NOMO-1 treated with dmso at 0.1 percent for 144 hours (cell line): ENCODE measurements around the gene LRRFIP2.
"Not testable (repeated sequence)": the region's sequence is repeated elsewhere in the genome, so short reads cannot be mapped to it uniquely, and the experiment has no call there.

Experiments
- DNase-seq: peaks from one replicate; lab custom pipeline; 2025; ENCODE audit not compliant: unreplicated experiment; lab: John Stamatoyannopoulos, UW

LRRFIP2 gene, protein sequence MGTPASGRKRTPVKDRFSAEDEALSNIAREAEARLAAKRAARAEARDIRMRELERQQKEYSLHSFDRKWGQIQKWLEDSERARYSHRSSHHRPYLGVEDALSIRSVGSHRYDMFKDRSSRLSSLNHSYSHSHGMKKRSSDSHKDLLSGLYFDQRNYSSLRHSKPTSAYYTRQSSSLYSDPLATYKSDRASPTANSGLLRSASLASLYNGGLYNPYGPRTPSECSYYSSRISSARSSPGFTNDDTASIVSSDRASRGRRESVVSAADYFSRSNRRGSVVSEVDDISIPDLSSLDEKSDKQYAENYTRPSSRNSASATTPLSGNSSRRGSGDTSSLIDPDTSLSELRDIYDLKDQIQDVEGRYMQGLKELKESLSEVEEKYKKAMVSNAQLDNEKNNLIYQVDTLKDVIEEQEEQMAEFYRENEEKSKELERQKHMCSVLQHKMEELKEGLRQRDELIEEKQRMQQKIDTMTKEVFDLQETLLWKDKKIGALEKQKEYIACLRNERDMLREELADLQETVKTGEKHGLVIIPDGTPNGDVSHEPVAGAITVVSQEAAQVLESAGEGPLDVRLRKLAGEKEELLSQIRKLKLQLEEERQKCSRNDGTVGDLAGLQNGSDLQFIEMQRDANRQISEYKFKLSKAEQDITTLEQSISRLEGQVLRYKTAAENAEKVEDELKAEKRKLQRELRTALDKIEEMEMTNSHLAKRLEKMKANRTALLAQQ

DNA sequence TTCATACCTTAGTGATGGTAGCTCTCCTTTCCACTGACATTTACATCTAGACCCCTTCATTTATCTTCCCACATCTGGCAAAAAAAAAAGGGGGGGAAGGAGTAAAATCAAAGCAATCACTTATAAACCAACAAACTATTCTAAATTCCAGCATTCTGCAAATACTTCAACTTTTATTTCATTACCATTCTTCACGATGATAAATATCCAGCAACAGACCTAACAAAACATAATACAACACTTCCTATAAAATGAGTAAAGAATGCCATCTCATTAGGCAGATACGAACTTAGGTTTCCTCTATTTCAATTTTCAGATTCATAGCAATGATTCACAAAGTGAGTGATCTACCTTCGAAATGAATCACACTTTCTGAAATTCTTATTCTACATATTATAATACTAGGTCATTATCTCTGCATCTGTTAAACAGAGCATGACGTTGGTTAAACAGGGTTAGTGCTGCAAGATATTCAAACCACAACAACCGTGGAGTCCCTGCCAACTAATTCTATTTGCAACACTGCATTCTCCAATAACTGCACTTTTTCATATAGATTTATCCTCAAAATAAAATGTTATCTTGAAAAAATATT lies at the start of gene LRRFIP2:
Gene LRRFIP2 (minus strand): TSS at position 51 of the 595 bp plus-strand sequence. CDS start 25,599 bp downstream, outside the sequence.
- no peak for DNase-seq

DNA sequence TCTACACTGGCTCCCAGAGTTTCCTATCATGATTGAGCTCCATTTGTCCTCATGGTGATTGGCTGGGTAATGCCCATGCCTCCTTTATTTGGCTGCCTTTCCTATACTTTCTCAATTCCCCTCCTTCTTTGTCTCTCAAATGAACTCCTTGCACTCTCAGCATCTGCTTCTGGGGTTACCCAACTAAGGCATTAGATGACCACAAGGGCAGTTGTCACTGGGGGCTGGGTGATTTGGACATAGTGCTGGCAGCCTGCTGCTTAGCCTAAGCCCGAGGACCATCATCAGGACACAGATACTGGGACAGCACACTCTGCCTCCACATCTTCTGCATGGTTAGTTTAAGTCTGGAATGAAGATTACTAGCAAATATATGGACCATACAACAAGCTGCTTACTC lies 49.2 kb upstream of the LRRFIP2 start:
- no peak for DNase-seq

DNA sequence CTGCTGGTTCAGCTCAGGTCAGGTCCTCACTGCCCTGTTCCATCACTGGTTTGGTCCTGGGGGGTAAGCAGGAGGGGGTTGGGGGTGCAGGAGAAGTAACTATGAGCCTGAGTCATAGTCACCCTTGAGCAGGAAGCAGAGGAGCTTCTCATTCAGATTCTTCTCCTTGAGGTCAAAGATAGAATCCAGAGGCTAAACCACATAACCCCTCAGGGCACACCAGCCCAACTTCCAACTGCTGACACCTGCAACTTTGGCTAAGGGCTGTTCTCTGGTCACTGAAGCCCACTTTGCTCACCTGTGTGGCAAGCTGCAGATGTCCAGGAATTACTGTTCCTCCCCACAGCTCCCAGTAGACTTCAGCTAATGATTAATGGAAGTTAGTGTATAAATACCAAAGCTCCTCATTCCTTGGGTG lies 48.8 kb upstream of the LRRFIP2 start:
- DNase-seq = no peak

DNA sequence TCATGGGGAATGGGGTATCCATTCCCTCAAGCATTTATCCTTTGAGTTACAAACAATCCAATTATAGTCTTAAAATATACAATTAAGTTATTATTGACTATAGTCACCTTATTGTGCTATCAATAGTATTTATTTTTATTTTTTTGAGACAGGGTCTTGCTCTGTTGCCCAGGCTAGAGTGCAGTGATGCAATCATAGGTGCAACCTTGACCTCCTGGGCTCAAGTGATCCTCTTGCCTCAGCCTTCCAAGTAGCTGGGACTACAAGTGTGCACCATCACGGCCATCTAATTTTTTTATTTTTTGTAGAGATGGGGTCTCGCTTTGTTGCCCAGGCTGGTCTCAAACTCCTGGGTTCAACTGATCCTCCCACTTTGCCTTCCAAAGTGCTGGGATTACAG lies 48.2 kb upstream of the LRRFIP2 start:
- DNase-seq = not testable (repeated sequence)

DNA sequence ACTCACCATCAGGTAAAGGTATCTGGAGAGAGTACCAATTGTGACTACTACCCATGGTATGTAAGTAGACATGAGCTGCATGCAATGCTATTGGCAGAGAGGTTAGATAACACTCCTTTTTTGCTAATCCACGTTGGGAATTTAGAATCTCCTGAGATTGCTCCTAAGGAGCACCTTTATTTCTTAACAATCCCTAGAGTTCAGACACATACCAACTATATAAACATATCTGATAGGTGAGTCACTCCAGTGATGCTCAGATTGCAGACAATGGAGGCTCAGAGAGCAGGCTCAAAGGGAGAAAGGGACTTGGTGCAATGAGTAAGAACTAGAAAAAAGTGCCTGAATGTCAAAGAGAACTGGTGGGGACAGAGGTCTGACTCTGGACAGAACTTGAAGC lies 47.0 kb upstream of the LRRFIP2 start:
- no peak for DNase-seq

DNA sequence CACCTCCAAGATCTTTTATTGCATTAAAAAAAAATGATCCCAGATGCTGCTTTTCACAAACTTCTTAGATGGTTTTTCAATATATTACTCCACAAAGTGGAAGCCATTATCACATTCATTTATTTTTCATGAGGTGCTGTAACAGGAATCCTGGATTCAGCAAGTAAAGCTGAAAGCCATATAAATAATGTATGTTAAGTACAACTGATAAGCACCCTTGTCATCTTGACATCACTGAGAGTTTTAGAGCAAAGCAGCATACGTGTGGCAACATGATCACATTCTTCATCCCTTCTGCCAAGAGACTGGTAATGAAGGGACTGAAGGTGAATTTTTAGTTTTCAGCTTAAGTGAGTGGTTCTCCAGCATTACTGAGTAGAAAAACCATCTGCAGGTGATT lies 44.9 kb upstream of the LRRFIP2 start:
- DNase-seq = no peak

DNA sequence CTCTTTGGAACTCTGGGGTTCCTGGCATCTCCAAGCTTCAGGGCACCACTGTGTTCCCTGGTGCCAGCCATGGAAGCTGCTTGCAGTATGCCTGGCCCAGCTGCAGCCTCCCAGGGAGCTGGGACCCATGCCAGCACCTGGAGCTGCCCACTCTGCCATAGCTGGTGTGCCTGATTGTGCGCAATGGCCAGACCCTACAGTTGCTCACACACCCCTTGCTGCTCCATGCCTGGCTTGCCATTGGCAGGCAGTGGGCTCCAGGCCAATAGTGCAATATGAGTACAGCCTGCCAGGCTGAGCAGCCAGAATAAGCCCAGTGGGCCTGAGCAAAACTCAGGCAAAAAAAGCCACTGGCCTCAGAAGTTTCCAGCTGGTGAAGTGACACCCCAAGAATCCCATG lies 43.8 kb upstream of the LRRFIP2 start:
- DNase-seq = no peak

DNA sequence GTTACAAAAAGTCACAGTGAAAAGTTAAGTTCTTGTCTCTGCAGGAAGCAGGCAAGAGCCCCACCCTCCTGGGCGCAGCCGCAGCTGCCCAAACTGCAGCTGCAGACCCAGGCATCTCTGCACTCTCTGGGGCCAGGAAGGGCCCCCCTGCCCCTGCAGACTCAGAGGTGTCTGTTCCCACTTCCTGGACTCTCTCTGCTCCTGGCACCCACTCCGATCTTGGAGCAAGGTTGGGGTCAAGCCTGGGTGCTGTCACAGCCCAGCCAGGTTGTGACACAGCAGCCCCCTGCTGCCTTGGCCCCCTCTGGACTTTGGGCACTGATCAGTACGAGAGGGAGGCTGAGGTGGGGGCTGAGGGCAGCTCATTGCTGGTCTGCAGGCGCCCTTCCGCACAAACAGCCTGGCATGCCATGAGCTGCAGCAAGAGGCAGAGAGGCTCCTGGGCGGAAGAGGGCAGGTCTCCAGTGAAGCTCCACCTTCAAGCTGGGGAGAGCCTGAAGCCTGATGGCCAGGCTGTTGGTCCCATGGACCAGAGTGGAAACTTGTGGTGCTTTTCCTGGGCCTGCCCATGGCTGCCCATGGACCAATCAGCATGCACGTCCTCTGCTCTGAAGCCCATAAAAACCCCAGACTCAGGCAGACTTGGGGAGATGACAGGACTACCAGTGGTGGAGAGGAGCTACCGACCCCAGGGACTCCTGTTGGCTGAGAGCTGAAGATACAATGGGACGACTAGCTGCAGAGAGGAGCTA lies 42.9 kb upstream of the LRRFIP2 start:
- DNase-seq = no peak

DNA sequence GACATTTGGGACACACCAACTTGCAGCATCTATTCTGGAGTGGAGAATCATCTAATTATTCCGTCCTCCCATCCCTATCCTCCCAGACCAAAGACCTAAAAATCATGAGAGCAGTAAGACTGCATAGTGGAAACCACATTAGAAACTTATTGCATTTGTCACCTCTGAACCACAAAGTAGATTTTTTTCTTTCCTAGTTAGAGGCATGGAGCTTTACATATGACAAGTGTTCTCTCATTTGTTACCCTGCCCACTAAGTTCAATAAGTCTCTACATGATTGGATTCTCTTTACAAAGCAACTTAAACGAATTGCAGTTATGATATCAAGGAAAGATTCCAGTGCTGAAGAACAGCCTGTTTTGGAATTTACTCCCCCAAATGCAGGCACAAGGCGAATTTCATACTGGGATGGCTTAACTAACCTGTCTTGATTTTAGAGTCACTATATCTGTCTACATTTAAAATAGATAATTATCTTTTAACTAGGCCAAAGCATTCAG lies 42.3 kb upstream of the LRRFIP2 start:
- no peak for DNase-seq

DNA sequence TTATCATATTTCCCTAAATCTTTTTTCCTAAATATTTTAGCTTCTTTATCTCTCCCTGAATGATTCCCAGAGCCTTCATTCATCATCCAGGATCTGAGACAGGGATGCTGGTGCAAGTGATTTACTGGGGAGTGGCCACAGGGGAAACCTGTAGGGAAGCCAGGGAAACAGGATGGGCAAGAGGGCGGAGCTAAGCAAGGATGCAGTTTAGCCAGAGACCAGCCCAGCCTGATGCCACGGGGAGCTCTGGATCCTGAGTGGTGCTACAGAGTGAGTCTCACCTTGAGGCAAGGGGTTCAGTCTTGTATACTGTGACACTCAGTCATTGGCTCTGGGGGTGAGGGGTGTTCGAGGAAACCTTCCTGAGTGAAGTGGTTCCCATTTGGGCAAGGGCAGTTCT lies 39.7 kb upstream of the LRRFIP2 start:
- DNase-seq = no peak

DNA sequence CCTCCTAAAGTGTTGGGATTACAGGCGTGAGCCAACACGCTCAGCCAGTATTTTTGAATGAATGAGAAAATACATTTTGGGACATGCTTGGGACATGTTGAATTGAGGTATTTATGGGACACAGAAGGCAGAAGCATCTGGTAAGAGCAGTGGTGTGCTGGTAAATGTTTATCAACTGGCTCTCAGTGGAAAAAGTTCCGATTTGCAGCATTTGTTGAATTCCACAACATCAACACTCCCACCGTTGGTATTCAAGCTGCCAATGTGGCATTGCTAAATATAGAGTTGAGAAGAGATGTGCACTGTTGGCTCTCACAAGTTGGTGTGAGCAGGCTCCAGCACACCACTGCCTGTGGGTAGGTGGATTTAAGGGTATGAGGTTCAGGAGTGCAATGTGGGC lies 35.8 kb upstream of the LRRFIP2 start:
- DNase-seq = no peak

DNA sequence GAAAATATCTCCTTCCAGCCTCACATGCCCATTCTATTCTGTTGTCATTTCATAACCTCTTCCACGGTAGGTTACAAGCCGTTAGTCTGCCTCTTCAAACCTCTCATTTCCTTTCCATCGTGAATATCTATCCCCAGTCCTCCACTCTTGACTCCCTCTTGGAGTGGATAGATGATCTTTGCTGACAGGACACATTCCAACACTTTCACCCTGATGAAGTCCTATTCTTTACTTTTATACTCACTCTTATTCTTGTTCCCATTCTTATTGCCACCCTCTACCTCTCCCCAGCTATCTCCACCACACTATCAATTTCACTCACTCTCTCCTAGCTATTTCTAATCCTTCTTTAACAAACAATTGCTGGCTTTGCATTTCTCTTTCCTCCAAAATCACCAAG lies 34.2 kb upstream of the LRRFIP2 start:
- DNase-seq = not testable (repeated sequence)

DNA sequence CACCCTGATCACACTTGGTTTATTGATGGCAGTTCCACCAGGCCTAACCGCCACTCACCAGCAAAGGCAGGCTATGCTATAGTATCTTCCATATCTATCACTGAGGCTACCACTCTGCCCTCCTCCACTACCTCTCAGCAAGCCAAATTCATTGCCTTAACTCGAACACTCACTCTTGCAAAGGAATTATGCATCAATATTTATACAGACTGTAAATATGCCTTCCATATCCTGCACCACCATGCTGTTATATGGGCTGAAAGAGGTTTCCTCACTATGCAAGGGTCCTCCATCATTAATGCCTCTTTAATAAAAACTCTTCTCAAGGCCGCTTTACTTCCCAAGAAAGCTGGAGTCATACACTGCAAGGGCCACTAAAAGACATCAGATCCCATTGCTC lies 33.6 kb upstream of the LRRFIP2 start:
- DNase-seq = not testable (repeated sequence)

DNA sequence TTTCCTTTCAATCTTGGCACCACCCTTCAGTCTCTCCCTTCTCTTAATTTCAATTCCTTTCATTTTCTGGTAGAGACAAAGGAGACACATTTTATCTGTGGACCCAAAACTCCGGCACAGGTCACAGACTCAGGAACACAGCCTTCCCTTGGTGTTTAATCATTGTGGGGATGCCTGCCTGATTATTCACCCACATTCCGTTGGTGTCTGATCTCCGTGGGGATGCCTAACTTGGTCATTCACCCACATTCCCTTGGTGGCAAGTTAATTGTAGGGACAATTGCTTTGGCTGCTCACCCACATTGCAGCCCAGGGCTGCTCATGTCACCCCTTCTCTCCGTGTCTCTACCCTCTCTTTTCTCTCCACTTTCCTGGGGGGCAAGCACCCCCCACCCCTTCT lies 31.7 kb upstream of the LRRFIP2 start:
- DNase-seq = not testable (repeated sequence)

DNA sequence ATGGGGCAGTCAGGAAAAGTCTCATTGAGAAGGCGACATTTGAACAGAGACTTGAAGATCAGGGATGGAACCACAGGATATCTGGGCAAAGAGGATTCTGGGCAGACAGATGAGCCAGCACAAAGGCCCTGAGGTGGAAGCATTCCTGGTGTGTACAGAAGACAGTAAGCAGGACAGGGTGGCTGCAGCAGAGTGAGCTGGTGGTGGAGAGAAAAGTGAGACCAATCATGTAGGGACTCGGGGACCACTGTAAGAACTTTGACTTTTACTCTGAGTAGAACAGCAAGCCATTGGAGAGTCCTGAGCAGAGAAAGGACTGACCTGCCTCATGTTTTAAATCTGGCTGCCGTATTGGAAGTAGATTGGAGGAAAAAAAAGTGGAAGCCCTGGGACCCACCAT lies 29.9 kb upstream of the LRRFIP2 start:
- DNase-seq = no peak

DNA sequence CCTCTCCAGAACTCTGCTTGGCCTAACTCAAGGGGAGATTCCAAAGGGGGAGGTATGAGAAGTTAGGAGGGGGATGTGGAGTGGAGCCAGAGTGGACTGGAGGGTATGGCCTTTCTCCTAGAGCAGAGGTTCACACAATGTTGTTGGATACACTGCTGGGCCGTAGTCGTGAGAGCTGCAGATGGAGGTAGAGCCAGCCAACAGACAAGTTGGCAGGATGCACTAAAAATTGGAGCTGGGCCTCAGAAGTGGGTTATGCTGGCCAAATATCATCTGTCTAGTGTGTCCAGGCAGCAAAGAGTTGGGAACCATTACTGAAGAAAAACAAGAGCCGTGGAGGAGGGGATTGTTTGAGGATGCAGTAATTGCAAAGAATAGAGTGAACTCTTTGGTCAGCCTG lies 27.7 kb upstream of the LRRFIP2 start:
- no peak for DNase-seq

DNA sequence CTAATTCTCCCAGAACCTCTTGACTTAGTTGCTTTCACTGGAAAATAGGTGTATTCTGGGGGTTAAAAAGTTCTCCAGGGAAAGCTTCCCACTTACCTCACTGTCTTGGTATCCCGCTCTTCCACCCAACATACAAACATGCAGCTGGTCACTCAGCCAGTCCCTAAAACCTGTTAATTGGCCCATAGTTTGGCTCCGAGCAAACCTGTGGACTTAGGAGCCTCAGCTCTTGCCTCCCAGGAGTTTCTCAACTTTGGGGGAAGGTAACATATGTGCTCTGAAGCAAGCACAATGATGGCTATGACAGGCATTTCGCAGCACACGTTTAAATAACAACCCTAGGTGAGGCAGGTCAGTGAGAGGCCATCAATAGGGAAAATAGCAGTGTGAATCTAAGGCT lies 25.8 kb upstream of the LRRFIP2 start:
- DNase-seq = no peak

DNA sequence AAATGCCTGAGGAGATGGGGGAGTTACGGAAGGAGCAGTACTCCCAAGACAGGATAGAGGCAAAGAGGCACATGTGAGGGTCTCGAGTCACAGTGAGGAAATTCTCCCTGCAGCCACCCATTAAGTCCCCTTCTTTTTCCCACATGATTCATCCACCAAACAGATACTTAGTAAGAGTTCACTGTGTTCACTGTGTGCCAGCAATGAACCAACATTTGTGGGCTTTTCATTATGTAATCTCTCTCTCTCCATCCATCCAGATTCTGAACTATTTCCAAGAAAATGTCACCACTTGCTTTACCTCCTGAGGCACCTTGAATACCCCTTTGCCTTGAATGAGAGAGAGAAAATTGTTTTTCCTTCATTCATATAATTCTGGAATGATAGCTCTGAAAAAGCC lies 24.6 kb upstream of the LRRFIP2 start:
- DNase-seq = no peak

DNA sequence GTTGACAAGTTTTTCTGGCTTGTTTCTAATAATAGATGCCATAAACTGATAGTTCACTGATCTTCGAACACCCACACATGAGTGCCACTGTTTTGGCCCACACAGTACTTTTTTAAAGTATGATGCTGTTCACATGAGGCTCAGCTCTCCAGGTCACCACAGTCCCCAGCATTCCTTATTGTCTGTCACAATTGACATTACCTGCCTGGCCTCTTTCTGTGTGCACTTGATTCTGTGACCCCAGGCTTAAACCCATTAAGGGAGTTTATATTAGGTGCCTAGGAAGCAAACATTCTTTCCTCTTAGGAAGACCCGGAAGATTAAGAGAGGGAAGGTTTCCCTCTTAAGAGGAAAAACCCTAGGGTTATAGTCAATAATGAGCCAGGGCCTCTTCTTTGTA lies 24.2 kb upstream of the LRRFIP2 start:
- DNase-seq = no peak

DNA sequence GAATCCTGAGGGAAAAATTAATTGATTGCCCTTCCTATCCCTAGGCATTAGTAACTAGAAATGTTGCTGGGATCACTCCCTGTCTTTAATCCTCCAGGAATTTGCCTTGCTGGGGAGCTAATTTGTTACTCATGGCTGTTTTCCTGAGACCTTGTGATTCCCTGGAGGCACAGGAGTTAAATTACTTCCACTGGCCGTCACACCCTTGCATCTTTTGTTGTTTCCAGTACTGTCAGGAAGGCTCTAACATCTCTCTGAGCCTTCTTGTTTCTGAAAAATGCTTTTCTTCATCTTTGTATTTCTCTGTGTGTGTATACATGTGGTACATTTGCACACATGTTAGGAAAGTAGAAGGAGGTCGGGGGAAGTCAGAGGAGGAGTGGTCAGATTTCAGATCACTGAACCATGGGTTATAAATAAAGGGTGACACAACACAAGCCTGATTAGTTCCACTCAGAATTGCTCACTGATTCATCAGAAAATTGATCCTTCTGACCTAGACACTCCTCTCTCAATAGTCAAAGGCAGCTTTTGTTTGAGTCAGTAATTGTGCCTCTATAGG lies 23.5 kb upstream of the LRRFIP2 start:
- DNase-seq = no peak

DNA sequence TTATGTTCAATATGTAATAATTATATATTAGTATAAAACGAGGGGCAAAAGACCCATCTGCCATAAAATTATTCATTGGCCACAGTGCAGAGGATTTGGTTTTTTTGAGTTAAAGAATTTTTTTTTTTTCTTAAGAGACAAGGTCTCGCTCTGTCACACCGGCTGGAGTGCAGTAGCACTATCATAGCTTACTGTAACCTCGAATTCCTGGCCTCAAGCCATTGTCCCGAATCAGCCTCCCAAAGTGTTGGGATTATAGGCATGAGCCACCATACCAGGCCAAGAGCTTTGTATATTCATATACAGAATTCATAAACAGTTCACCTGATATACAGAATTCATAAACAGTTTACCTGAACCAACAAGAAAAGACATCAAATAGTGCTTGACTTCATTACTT lies 20.2 kb upstream of the LRRFIP2 start:
- DNase-seq = no peak
